ENCODE measurements around the gene NTRK2.

DNA sequence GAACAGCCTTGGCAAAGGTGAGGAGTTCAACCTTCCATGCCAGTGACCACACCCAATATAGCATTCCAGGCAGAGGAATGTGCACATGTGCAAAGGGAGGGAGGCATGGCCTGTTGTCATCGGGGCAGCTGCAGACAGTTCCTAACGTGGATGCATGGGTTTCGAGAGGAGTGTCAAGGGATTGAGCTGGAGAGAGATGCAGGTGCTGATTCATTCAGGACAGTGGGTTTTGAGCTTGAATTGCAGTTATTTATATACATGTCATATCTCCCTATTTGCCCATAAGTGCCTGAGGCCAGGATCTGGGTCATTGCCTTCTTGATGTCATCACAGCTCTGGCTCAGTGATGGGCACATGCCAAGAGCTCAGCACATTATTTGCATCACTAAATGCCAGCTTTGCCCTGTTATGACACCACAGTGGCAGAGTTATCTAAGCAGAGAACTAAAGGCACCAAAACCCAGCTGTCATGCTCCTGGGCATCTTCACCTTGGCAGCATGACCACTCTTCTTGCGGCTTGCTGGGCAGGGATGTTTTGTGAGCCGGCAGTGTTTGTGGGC lies 278.0 kb downstream of the NTRK2 start:
- TF ChIP-seq TCF7L2 (IDR thresholded peaks at IDR 0.05; ENCODE audit: borderline replicate concordance, extremely low read depth, insufficient read depth, insufficient read length): no peak
- no peak for TF ChIP-seq EZH2 (IDR thresholded peaks at IDR 0.05)
- TF ChIP-seq, protein P1, sequence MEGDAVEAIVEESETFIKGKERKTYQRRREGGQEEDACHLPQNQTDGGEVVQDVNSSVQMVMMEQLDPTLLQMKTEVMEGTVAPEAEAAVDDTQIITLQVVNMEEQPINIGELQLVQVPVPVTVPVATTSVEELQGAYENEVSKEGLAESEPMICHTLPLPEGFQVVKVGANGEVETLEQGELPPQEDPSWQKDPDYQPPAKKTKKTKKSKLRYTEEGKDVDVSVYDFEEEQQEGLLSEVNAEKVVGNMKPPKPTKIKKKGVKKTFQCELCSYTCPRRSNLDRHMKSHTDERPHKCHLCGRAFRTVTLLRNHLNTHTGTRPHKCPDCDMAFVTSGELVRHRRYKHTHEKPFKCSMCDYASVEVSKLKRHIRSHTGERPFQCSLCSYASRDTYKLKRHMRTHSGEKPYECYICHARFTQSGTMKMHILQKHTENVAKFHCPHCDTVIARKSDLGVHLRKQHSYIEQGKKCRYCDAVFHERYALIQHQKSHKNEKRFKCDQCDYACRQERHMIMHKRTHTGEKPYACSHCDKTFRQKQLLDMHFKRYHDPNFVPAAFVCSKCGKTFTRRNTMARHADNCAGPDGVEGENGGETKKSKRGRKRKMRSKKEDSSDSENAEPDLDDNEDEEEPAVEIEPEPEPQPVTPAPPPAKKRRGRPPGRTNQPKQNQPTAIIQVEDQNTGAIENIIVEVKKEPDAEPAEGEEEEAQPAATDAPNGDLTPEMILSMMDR (IDR thresholded peaks at IDR 0.05 in 2 of 3, conservative IDR thresholded peaks at IDR 0.05 in 1 of 3; ENCODE audit: borderline replicate concordance in 1 of 3, insufficient read depth in 1 of 3, low read depth in 2 of 3, low read length in 2 of 3): no peak
- TF ChIP-seq ZFX (IDR thresholded peaks at IDR 0.05): no peak
- TF ChIP-seq EZH2phosphoT487 (IDR thresholded peaks at IDR 0.05; ENCODE audit: borderline replicate concordance): no peak
- no peak for TF ChIP-seq CEBPB (IDR thresholded peaks at IDR 0.05; ENCODE audit: low read depth)

Data from HCT116 (cell line).